Activated naive CD8-positive, alpha-beta T cell (primary cell): ENCODE data around the gene ZNF774.
"Not testable (repeated sequence)": the region's sequence is repeated elsewhere in the genome, so short reads cannot be mapped to it uniquely, and the experiment has no call there.

Experiments used
- H3K27ac Mint-ChIP-seq: one replicate; pipeline ENCODE4 v1.8.0; 2021; ENCODE audit warnings: mixed read lengths
- H3K27me3 Mint-ChIP-seq: one replicate; pipeline ENCODE4 v1.8.0; 2021; ENCODE audit warnings: mixed read lengths
- H3K36me3 Mint-ChIP-seq: one replicate; pipeline ENCODE4 v1.8.0; 2021; ENCODE audit warnings: mixed read lengths
- H3K4me1 Mint-ChIP-seq: one replicate; pipeline ENCODE4 v1.8.0; 2021; ENCODE audit warnings: low read depth, mixed read lengths
- H3K4me3 Mint-ChIP-seq: one replicate; pipeline ENCODE4 v1.8.0; 2021; ENCODE audit warnings: mild to moderate bottlenecking, mixed read lengths
- H3K9me3 Mint-ChIP-seq: one replicate; pipeline ENCODE4 v1.8.0; 2021; ENCODE audit warnings: low read depth, mixed read lengths

The ZNF774 gene

DNA sequence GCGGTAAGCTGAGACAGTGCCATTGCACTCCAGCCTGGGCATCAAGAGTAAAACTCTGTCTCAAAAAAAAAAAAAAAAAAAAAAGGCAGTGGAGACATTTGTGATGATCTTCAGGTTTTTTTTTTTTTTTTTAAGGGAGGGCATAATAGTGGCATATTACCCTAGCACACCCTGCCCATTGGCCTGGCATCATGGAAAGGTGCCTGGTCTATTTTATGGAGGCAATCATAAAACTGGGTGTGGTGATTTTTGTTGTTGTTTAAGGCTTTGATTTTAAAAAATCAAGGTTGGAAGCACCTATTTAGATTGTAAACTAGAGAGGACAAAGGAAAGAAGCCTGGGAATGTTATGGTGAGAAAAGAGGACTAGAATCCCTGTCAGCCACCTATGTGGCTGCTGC lies 42.0 kb downstream of the ZNF774 start:
- H3K36me3 Mint-ChIP-seq: peaks cover 12% of the 10 kb centered on the region
- peaks cover 72% of the 10 kb centered on the region for H3K4me1 Mint-ChIP-seq
- no peaks in the 10 kb centered on the region for H3K27me3 Mint-ChIP-seq
- H3K9me3 Mint-ChIP-seq: no peaks in the 10 kb centered on the region
- peak overlapping the region; percentile 41 for H3K27ac Mint-ChIP-seq
- H3K4me3 Mint-ChIP-seq: no peak overlapping the region

DNA sequence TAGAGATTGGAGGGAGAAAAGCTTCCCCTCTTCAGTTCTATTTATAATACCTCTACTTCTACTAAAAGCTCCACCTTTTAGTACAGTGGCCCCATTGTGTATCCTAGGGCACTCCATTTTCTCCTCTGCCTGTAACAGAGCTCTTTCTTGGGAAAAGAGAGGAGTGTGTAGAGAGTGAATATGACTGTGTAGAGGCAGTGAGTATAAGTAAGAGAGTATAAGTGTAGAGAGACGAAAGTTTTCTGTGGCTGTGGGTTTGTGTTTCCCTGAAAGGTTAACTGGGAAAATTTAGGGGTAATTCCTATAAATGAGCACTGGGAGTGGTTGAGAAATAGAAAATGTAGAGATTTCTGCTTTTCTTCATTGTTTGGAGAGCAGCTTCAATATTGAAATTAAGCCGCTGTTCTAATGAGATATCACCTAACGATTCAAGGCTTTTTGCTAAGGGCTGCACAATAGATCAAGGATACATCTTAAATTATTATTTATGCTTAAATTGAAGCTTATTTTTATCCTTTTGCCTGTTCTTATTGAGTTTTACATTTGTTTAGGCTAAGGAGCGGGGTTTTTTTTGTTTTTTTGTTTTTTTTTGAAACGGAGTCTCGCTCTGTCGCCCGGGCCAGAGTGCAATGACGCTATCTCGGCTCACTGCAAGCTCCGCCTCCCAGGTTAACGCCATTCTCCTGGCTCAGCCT lies 42.8 kb downstream of the ZNF774 start:
- peak overlapping the region; percentile 41 for H3K27ac Mint-ChIP-seq
- H3K4me3 Mint-ChIP-seq: no peak overlapping the region
- no peaks in the 10 kb centered on the region for H3K27me3 Mint-ChIP-seq
- peaks cover 12% of the 10 kb centered on the region for H3K36me3 Mint-ChIP-seq
- H3K9me3 Mint-ChIP-seq: no peaks in the 10 kb centered on the region
- peaks cover 72% of the 10 kb centered on the region for H3K4me1 Mint-ChIP-seq

DNA sequence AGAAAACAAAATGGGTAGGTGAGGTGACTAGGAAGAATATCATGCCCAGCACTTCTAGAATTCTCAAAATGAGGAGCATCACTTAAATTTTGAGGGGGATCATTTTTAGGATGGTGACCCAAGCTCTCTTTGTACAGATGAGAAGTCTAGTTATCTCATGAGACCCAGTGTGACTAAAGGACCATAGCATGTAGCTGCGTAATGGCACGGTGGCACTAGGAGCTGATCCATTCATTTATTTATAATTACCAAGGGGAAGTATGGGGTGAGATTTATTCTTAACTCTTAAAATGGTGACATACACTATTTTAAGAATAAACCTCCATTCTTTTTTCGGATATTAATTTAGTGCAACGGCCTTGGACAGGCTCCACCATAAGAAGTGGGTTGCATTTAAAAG lies 44.2 kb downstream of the ZNF774 start:
- Mint-ChIP-seq H3K4me3 (no peak overlapping the region), H3K27me3 (no peaks in the 10 kb centered on the region), H3K36me3 (peaks cover 9% of the 10 kb centered on the region), H3K27ac (peak overlapping the region; percentile 25), H3K9me3 (no peaks in the 10 kb centered on the region), H3K4me1 (peaks cover 72% of the 10 kb centered on the region)

DNA sequence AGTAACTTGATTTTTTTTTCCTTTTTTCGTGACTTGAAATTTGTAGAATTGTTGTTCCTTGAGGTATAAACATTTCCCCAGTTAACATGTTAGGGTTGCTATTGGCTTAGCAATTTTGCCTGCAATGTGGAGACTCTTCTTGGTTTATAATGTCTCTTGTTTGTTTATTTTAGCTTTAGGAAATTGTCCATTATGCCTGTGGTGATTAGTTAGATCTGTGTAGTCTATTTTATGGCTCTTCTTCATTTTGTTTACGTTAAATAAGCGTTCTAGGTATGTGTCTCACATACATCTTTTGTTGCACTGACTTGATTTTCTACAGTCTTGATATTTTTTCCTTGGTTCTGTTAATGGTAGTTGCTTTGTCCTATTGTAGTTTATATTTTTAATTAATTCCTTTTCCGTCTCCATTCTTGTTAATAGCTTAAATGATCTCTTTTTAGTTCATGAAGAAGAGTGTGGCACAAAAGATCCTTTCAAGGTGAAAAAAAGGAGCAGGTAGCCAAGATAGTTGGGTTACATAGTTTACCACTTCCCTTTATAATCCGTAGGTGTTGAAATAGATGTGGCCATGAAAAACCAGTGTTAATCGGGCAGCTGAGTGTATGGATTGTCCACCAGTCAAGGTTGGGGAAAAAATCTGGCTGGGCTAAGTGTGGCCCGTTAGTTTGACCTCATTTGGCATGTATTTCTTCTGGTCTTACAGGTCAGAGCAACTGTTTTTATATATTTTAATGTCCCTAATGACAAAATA lies 48.1 kb downstream of the ZNF774 start:
- Mint-ChIP-seq H3K27me3 (no peaks in the 10 kb centered on the region), H3K36me3 (peaks cover 3% of the 10 kb centered on the region)

GRCh38 chr15:90400759-90401314 lies 48.8 kb downstream of the ZNF774 start:
- no peaks in the 10 kb centered on the region for H3K9me3 Mint-ChIP-seq
- H3K36me3 Mint-ChIP-seq: no peaks in the 10 kb centered on the region
- peaks cover 67% of the 10 kb centered on the region for H3K4me1 Mint-ChIP-seq
- peak overlapping the region; percentile 96 for H3K27ac Mint-ChIP-seq
- no peaks in the 10 kb centered on the region for H3K27me3 Mint-ChIP-seq
- H3K4me3 Mint-ChIP-seq: peak overlapping the region; percentile 85

More for the DNA sequence above, 48.1 kb downstream of the ZNF774 start:
- H3K9me3 Mint-ChIP-seq: no peaks in the 10 kb centered on the region
- peak overlapping the region; percentile 96 for H3K27ac Mint-ChIP-seq
- peaks cover 68% of the 10 kb centered on the region for H3K4me1 Mint-ChIP-seq
- H3K4me3 Mint-ChIP-seq: peak overlapping the region; percentile 85

DNA sequence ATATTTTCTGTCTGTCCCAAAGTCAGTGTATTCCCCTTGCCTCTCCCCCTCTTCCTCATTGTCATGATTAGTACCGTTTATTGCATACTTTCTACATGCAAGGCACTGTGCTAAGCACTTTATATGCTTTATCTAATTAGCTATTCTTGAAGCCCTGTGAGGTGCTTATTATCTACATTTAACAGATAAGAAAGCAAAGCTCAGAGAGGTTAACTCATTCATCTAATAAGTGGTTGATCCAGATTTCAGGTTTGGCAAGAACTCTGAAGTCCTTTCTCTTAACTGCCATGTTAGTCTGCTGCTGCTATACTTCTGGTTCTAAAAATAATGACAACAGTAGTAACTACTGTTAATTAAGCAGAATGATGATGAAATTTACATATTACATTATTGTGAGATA lies 49.4 kb downstream of the ZNF774 start:
- H3K27me3 Mint-ChIP-seq: no peaks in the 10 kb centered on the region
- H3K9me3 Mint-ChIP-seq: no peaks in the 10 kb centered on the region
- peak overlapping the region; percentile 96 for H3K27ac Mint-ChIP-seq
- H3K4me3 Mint-ChIP-seq: peak overlapping the region; percentile 85
- H3K36me3 Mint-ChIP-seq: no peaks in the 10 kb centered on the region
- peaks cover 66% of the 10 kb centered on the region for H3K4me1 Mint-ChIP-seq

GRCh38 chr15:90402223-90402622 lies 50.1 kb downstream of the ZNF774 start:
- no peaks in the 10 kb centered on the region for H3K36me3 Mint-ChIP-seq
- peaks cover 67% of the 10 kb centered on the region for H3K4me1 Mint-ChIP-seq
- no peaks in the 10 kb centered on the region for H3K27me3 Mint-ChIP-seq
- peak overlapping the region; percentile 20 for H3K4me3 Mint-ChIP-seq
- H3K27ac Mint-ChIP-seq: peak overlapping the region; percentile 36
- H3K9me3 Mint-ChIP-seq: no peaks in the 10 kb centered on the region

GRCh38 chr15:90402767-90403166 lies 50.7 kb downstream of the ZNF774 start:
- Mint-ChIP-seq H3K4me3 (no peak overlapping the region), H3K27ac (peak overlapping the region; percentile 36), H3K27me3 (no peaks in the 10 kb centered on the region), H3K9me3 (no peaks in the 10 kb centered on the region), H3K36me3 (no peaks in the 10 kb centered on the region), H3K4me1 (peaks cover 72% of the 10 kb centered on the region)

DNA sequence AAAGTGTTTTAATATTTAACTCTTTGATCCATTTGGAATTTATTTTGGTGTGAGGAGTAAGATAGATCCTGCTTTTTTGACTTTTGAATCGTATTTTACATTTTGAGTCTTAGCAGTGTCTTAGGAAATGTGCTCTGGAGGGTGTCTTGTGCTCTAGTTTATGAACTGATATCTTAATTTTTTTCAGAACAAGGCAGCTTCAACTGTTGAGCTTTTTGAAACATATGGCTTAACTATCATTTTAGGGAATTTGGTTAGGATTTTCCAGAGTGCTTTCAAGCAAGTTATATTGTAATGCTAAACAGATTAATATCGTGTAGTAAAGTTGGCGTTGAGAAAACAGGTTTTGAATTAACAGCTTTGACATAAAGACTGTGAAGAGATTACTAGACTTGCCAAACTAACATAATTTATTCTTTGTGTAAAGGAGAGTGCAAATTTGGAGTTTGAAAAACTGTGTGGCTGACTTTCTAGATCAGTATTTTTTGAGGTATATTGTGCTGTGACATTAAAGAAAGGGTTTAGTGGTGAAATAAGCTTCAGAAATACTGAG lies 53.0 kb downstream of the ZNF774 start:
- H3K36me3 Mint-ChIP-seq: peaks cover 7% of the 10 kb centered on the region
- no peak overlapping the region for H3K4me3 Mint-ChIP-seq
- H3K27ac Mint-ChIP-seq: no peak overlapping the region
- no peaks in the 10 kb centered on the region for H3K9me3 Mint-ChIP-seq
- H3K4me1 Mint-ChIP-seq: peaks cover 79% of the 10 kb centered on the region
- no peaks in the 10 kb centered on the region for H3K27me3 Mint-ChIP-seq

DNA sequence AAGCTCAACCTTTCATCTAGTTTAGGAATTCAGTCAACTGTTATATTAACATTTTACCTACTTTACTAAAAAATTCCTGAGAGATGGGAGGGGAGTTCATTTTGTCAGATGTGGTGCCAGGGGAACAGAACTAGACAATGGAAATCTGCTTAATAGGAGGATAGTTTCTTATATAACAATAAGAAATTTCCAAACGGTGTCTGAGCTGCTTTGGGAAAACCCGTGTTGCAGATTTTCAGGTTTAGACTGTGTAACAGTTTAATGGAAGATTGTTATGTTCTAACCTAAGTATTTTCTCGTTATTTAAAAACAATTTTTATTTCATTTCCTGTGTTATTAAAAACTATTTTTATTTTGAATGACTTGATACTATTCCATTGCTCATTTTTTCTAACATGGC lies 55.3 kb downstream of the ZNF774 start:
- Mint-ChIP-seq H3K27me3 (no peaks in the 10 kb centered on the region), H3K4me3 (peak overlapping the region; percentile 52), H3K9me3 (no peaks in the 10 kb centered on the region), H3K36me3 (peaks cover 10% of the 10 kb centered on the region), H3K4me1 (peaks cover 73% of the 10 kb centered on the region), H3K27ac (peak overlapping the region; percentile 92)

- Mint-ChIP-seq H3K27me3 (no peaks in the 10 kb centered on the region), H3K27ac (peak overlapping the region; percentile 92), H3K9me3 (no peaks in the 10 kb centered on the region), H3K36me3 (peaks cover 10% of the 10 kb centered on the region), H3K4me1 (peaks cover 75% of the 10 kb centered on the region), H3K4me3 (peak overlapping the region; percentile 52)
These were observed 55.8 kb downstream of the ZNF774 start for GRCh38 chr15:90407871-90408317.

GRCh38 chr15:90408657-90409056 lies 56.6 kb downstream of the ZNF774 start:
- Mint-ChIP-seq H3K4me1 (peaks cover 81% of the 10 kb centered on the region), H3K27me3 (no peaks in the 10 kb centered on the region), H3K4me3 (no peak overlapping the region), H3K9me3 (no peaks in the 10 kb centered on the region), H3K27ac (peak overlapping the region; percentile 92), H3K36me3 (peaks cover 10% of the 10 kb centered on the region)

DNA sequence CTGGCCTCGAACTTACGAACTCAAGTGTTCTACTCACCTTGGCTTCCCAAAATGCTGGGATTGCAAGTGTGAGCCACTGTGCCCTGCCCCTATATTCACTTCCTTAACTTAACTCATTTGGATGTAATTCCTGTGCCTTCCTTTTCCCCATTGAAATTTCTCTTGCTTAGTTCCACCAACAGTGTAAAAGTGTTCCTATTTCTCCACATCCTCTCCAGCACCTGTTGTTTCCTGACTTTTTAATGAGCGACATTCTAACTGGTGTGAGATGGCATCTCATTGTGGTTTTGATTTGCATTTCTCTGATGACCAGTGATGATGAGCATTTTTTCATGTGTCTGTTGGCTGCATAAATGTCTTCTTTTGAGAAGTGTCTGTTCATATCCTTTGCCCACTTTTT lies 57.5 kb downstream of the ZNF774 start:
- H3K4me1 Mint-ChIP-seq: peaks cover 81% of the 10 kb centered on the region
- not testable (repeated sequence) for H3K27me3 Mint-ChIP-seq, H3K4me3 Mint-ChIP-seq, H3K9me3 Mint-ChIP-seq, H3K36me3 Mint-ChIP-seq
- H3K27ac Mint-ChIP-seq: peak overlapping the region; percentile 22

DNA sequence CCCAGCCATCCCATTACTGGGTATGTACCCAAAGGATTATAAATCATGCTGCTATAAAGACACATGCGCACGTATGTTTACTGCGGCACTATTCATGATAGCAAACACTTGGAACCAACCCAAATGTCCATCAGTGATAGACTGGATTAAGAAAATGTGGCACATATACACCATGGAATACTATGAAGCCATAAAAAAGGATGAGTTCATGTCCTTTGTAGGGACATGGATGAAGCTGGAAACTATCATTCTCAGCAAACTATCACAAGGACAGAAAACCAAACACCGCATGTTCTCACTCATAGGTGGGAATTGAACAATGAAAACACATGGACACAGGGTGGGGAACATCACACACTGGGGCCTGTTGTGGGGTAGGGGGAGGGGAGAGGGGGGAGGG lies 58.2 kb downstream of the ZNF774 start:
- H3K27me3 Mint-ChIP-seq, H3K36me3 Mint-ChIP-seq, H3K27ac Mint-ChIP-seq, H3K4me3 Mint-ChIP-seq, H3K9me3 Mint-ChIP-seq: not testable (repeated sequence)
- H3K4me1 Mint-ChIP-seq: peaks cover 81% of the 10 kb centered on the region

GRCh38 chr15:90411176-90411575 lies 59.1 kb downstream of the ZNF774 start:
- Mint-ChIP-seq H3K9me3 (no peaks in the 10 kb centered on the region), H3K4me1 (peaks cover 81% of the 10 kb centered on the region), H3K27me3 (no peaks in the 10 kb centered on the region), H3K36me3 (peaks cover 13% of the 10 kb centered on the region), H3K27ac (peak overlapping the region; percentile 43), H3K4me3 (no peak overlapping the region)
